IMR-90 (cell line): ENCODE data around the gene DYRK1A. TPM values are rescaled to one million over a fixed set of nuclear protein-coding genes. Genes with fewer than 3 reads are reported as not detected.

Experiments
- ATAC-seq: fragments of 200-7000 bp; cut with Tn5 transposase; 2 replicates; pipeline ENCODE4 v1.9.1; 2020; ENCODE audit warnings: low read depth, mild to moderate bottlenecking, moderate library complexity
- BruUV-seq: library from RNA; stranded (reverse); fragments of 400-500 nt; replicated peaks from 2 replicates; lab custom pipeline; 2021; lab: Mats Ljungman, UMichigan
- CTCF ChIA-PET: fragments of 300-600 bp; formaldehyde crosslinking; extraction: SDS; loops from one replicate; lab custom pipeline; 2021; ENCODE audit warnings: antibody characterized with exemption; lab: Yijun Ruan, JAX
- POLR2A ChIA-PET: fragments of 300-600 bp; sonication (Branson Sonifier 250); formaldehyde crosslinking; loops from one replicate; lab custom pipeline; 2022; ENCODE audit warnings: antibody characterized with exemption; ENCODE audit not compliant: unreplicated experiment; lab: Charles Lee
- DNase-seq: peaks from one replicate; pipeline ENCODE4 v3.0.0; 2013
- H2AFZ ChIP-seq: replicated peaks from 2 replicates; pipeline ENCODE3; 2013; ENCODE audit warnings: low read length, mild to moderate bottlenecking; ENCODE audit not compliant: poor library complexity
- H2AK5ac ChIP-seq: 2 replicates; pipeline ENCODE4 v1.6.1; 2013; ENCODE audit warnings: low read depth, low read length, inconsistent platforms
- H2AK9ac ChIP-seq: replicated peaks from 2 replicates; pipeline ENCODE3; 2013; ENCODE audit warnings: mild to moderate bottlenecking, low read depth, low read length, moderate library complexity; ENCODE audit not compliant: poor library complexity
- H2BK120ac ChIP-seq: 2 replicates; pipeline ENCODE4 v1.6.1; 2013; ENCODE audit warnings: low read depth, low read length, inconsistent platforms
- H2BK15ac ChIP-seq: 3 replicates; pipeline ENCODE4 v1.6.1; 2013; ENCODE audit warnings: low read depth, low read length, inconsistent platforms
- H2BK20ac ChIP-seq: 2 replicates; pipeline ENCODE4 v1.6.1; 2013; ENCODE audit warnings: low read depth, mild to moderate bottlenecking, inconsistent platforms, low read length, moderate library complexity
- H2BK5ac ChIP-seq: 2 replicates; pipeline ENCODE4 v1.6.1; 2013; ENCODE audit warnings: mild to moderate bottlenecking, low read depth, low read length, inconsistent platforms; ENCODE audit not compliant: poor library complexity, severe bottlenecking
- H3K14ac ChIP-seq: replicated peaks from 2 replicates; pipeline ENCODE4 v1.6.1; 2013; ENCODE audit warnings: low read depth, low read length, inconsistent platforms
- H3K18ac ChIP-seq: 2 replicates; pipeline ENCODE4 v1.6.1; 2013; ENCODE audit warnings: low read depth, low read length, control low read depth
- H3K23ac ChIP-seq: 2 replicates; pipeline ENCODE4 v1.6.1; 2013; ENCODE audit warnings: low read depth, low read length, inconsistent platforms
- H3K27ac ChIP-seq: 2 replicates; pipeline ENCODE4 v1.5.1; 2013; ENCODE audit warnings: mild to moderate bottlenecking, control low read depth, low read length; ENCODE audit not compliant: insufficient read depth
- H3K27me3 ChIP-seq: 2 replicates; pipeline ENCODE4 v1.6.1; 2013; ENCODE audit warnings: low read length; ENCODE audit not compliant: control insufficient read depth, insufficient read depth
- H3K36me3 ChIP-seq: 2 replicates; pipeline ENCODE4 v1.6.1; 2013; ENCODE audit warnings: low read length, mixed read lengths; ENCODE audit not compliant: control insufficient read depth, insufficient read depth
- H3K4ac ChIP-seq: 2 replicates; pipeline ENCODE4 v1.6.1; 2013; ENCODE audit warnings: low read depth, low read length, inconsistent platforms
- H3K4me1 ChIP-seq: 2 replicates; pipeline ENCODE4 v1.6.1; 2013; ENCODE audit warnings: low read length, mixed read lengths; ENCODE audit not compliant: control insufficient read depth, insufficient read depth
- H3K4me2 ChIP-seq: 2 replicates; pipeline ENCODE4 v1.6.1; 2013; ENCODE audit warnings: low read depth, mild to moderate bottlenecking, control low read depth, low read length, moderate library complexity
- H3K4me3 ChIP-seq: 2 replicates; pipeline ENCODE4 v1.5.1; 2013; ENCODE audit warnings: low read depth, mild to moderate bottlenecking, control low read depth, low read length, moderate library complexity; ENCODE audit not compliant: insufficient read depth
- H3K56ac ChIP-seq: 2 replicates; pipeline ENCODE4 v1.6.1; 2013; ENCODE audit warnings: low read length, inconsistent platforms; ENCODE audit not compliant: insufficient read depth; ENCODE audit errors: extremely low read depth
- H3K79me1 ChIP-seq, 2 experiments: 2 replicates each; pipeline ENCODE4 v1.6.1; 2013; ENCODE audit warnings: low read length in 2 of 2, inconsistent platforms in 1 of 2, low read depth in 1 of 2
- H3K9ac ChIP-seq: 2 replicates; pipeline ENCODE4 v1.6.1; 2013; ENCODE audit warnings: low read depth, low read length, control low read depth
- H3K9me1 ChIP-seq: 2 replicates; pipeline ENCODE4 v1.6.1; 2013; ENCODE audit warnings: low read length, inconsistent platforms; ENCODE audit not compliant: insufficient read depth
- H3K9me3 ChIP-seq: 2 replicates; pipeline ENCODE4 v1.6.1; 2013; ENCODE audit warnings: low read length; ENCODE audit not compliant: control insufficient read depth, insufficient read depth
- H4K20me1 ChIP-seq: 2 replicates; pipeline ENCODE4 v1.6.1; 2013; ENCODE audit warnings: low read length, inconsistent platforms; ENCODE audit not compliant: insufficient read depth
- H4K5ac ChIP-seq: 2 replicates; pipeline ENCODE4 v1.6.1; 2013; ENCODE audit warnings: mild to moderate bottlenecking, low read depth, low read length, control low read depth
- H4K8ac ChIP-seq, 2 experiments: 2 replicates each; pipeline ENCODE4 v1.6.1; 2013; ENCODE audit warnings: low read depth in 2 of 2, low read length in 2 of 2, control low read depth in 1 of 2, inconsistent platforms in 1 of 2
- H4K91ac ChIP-seq: 2 replicates; pipeline ENCODE4 v1.6.1; 2013; ENCODE audit warnings: low read depth, low read length, inconsistent platforms; ENCODE audit not compliant: insufficient read depth
- BHLHE40 ChIP-seq: fragments of 150-350 bp; IDR thresholded peaks from 2 replicates; pipeline ENCODE4 v1.6.1; 2016; ENCODE audit warnings: mild to moderate bottlenecking, low read depth, low read length
- CEBPB ChIP-seq: IDR thresholded peaks from 2 replicates; pipeline ENCODE4 v1.6.1; 2012; ENCODE audit warnings: low read depth, low read length, improper control_type of control experiment
- CHD1 ChIP-seq: IDR thresholded peaks from 2 replicates; pipeline ENCODE4 v1.6.1; 2012; ENCODE audit warnings: low read depth, low read length, improper control_type of control experiment
- CTCF ChIP-seq: conservative IDR thresholded peaks from 2 replicates; pipeline ENCODE4 v1.5.1; 2012; ENCODE audit warnings: mild to moderate bottlenecking, low read depth, low read length, improper control_type of control experiment
- ELK1 ChIP-seq: fragments of 150-350 bp; IDR thresholded peaks from 2 replicates; pipeline ENCODE4 v1.6.1; 2016; ENCODE audit warnings: low read depth, mild to moderate bottlenecking, low read length, moderate library complexity, borderline replicate concordance
- FOS ChIP-seq: fragments of 150-350 bp; IDR thresholded peaks from 2 replicates; pipeline ENCODE4 v1.6.1; 2016; ENCODE audit warnings: low read depth, low read length
- MAFK ChIP-seq: IDR thresholded peaks from 2 replicates; pipeline ENCODE4 v1.6.1; 2012; ENCODE audit warnings: low read depth, low read length, improper control_type of control experiment
- MAZ ChIP-seq: IDR thresholded peaks from 2 replicates; pipeline ENCODE4 v1.6.1; 2012; ENCODE audit warnings: low read depth, mild to moderate bottlenecking, low read length, improper control_type of control experiment, moderate library complexity, borderline replicate concordance
- MXI1 ChIP-seq: IDR thresholded peaks from 2 replicates; pipeline ENCODE4 v1.6.1; 2012; ENCODE audit warnings: low read depth, mild to moderate bottlenecking, low read length, moderate library complexity, borderline replicate concordance
- NFE2L2 ChIP-seq: fragments of 150-350 bp; IDR thresholded peaks from 2 replicates; pipeline ENCODE4 v1.6.1; 2016; ENCODE audit warnings: low read depth, mild to moderate bottlenecking, low read length
- POLR2A ChIP-seq: IDR thresholded peaks from 2 replicates; pipeline ENCODE4 v1.6.1; 2012; ENCODE audit warnings: mild to moderate bottlenecking, low read depth, low read length
- RAD21 ChIP-seq: IDR thresholded peaks from 2 replicates; pipeline ENCODE4 v1.6.1; 2012; ENCODE audit warnings: low read length, improper control_type of control experiment
- RCOR1 ChIP-seq: IDR thresholded peaks from 2 replicates; pipeline ENCODE4 v1.6.1; 2012; ENCODE audit warnings: mild to moderate bottlenecking, low read length, improper control_type of control experiment; ENCODE audit not compliant: insufficient replicate concordance
- RFX5 ChIP-seq: IDR thresholded peaks from 2 replicates; pipeline ENCODE4 v1.8.0; 2012; ENCODE audit warnings: low read depth, mild to moderate bottlenecking, low read length, moderate library complexity
- SMC3 ChIP-seq: fragments of 150-350 bp; IDR thresholded peaks from 2 replicates; pipeline ENCODE4 v1.6.1; 2016; ENCODE audit warnings: low read depth, mild to moderate bottlenecking, antibody characterized with exemption, low read length, moderate library complexity
- USF2 ChIP-seq: fragments of 150-350 bp; IDR thresholded peaks from 2 replicates; pipeline ENCODE4 v1.6.1; 2017; ENCODE audit warnings: mild to moderate bottlenecking, antibody characterized with exemption, low read length, low read depth
- WGBS, 2 experiments: methylation state at CpG; one replicate each; pipeline versions ENCODE4 v1.1.5 to v1.1.7; 2013; ENCODE audit warnings: missing lambda C conversion rate in 2 of 2; ENCODE audit not compliant: insufficient read length in 1 of 2; ENCODE audit errors: extremely low coverage in 2 of 2; 5-methylcytosine and 5-hydroxymethylcytosine counted together
- dilution Hi-C: fragments of 300-500 bp; cut with HindIII; formaldehyde crosslinking; loops from one replicate; pipeline ENCODE4 v1.14.3; 2018; ENCODE audit warnings: low sequenced_read_pairs; ENCODE audit not compliant: unreplicated experiment
- in situ Hi-C: fragments of 300-500 bp; cut with MboI; formaldehyde crosslinking; loops from 3 replicates; pipeline ENCODE4 v1.14.3; 2019; ENCODE audit warnings: low sequenced_read_pairs, inconsistent platforms, mixed read lengths
- intact Hi-C: fragments of 100-400 bp; cut with micrococcal nuclease; formaldehyde crosslinking; loops from 2 replicates; pipeline ENCODE4 v1.10.0; 2022
- polyA plus RNA-seq, 3 experiments: library from polyadenylated mRNA; depleted of rRNA; stranded (reverse); fragments of >200 nt; gene quantifications; 2 replicates each; pipeline ENCODE4 v1.2.3, GENCODE V29; 2012; ENCODE audit warnings: low replicate concordance in 1 of 3
- total RNA-seq: library from RNA; depleted of rRNA; stranded (reverse); fragments of >200 nt; gene quantifications from 2 replicates; pipeline ENCODE4 v1.2.3, GENCODE V29; 2012

Gene DYRK1A
- total and polyA plus RNA-seq, 2 of the 4 experiments (the other 2 are of a cell fraction) = 18.6 to 50.5 TPM

GRCh38 chr21:37575580-37575979 lies 209.0 kb downstream of the DYRK1A start:
- Histone ChIP-seq H3K36me3 (no peaks in the 10 kb centered on the region), H3K27me3 (peaks cover 8% of the 10 kb centered on the region), H2BK20ac (no peak overlapping the region), H3K23ac (no peak overlapping the region), H4K8ac (no peak overlapping the region), H3K4me2 (no peak overlapping the region), H2BK15ac (no peak overlapping the region), H4K91ac (no peak overlapping the region), H2BK5ac (no peak overlapping the region), H2AK5ac (no peak overlapping the region), H3K4ac (no peak overlapping the region), H3K9me3 (peaks cover 7% of the 10 kb centered on the region), H3K18ac (no peak overlapping the region), H2AFZ (no peak overlapping the region), H3K4me1 (no peaks in the 10 kb centered on the region), H4K5ac (no peak overlapping the region), H3K79me1 (no peaks in the 10 kb centered on the region), H3K9me1 (no peaks in the 10 kb centered on the region), H4K20me1 (no peaks in the 10 kb centered on the region), H3K4me3 (no peak overlapping the region), H2BK120ac (no peak overlapping the region), H3K27ac (no peak overlapping the region), H3K56ac (no peak overlapping the region), H3K14ac (no peak overlapping the region), H3K9ac (no peak overlapping the region), H2AK9ac (no peak overlapping the region)
- no peak for DNase-seq
- no peak; the same call in 1 of the 2 replicates for ATAC-seq
- CTCF ChIA-PET = interaction anchor here (1.6 kb wide), 1 partner anchor 11 kb away, joined by 3 read pairs; no protein-coding TSS in a partner anchor
- 77% methylated on average over 6 of the region's 11 CpGs; no CpG with 5 or more reads in 1 of the 2 experiments for WGBS, 2 experiments
- POLR2A ChIA-PET = no interaction called here
- dilution Hi-C loops (no loop called here), intact Hi-C loops (no loop called here), in situ Hi-C loops (no loop called here)
- no peak for TF ChIP-seq MXI1
- no peak for TF ChIP-seq RCOR1
- no peak for TF ChIP-seq NFE2L2
- no peak for TF ChIP-seq ELK1
- TF ChIP-seq POLR2A = no peak
- no peak for TF ChIP-seq MAFK
- no peak for TF ChIP-seq BHLHE40
- no peak for TF ChIP-seq RFX5
- no peak for TF ChIP-seq CHD1
- TF ChIP-seq MAZ = no peak
- TF ChIP-seq CTCF = no peak
- no peak for TF ChIP-seq SMC3
- TF ChIP-seq USF2 = no peak
- TF ChIP-seq RAD21 = no peak
- TF ChIP-seq CEBPB = no peak
- TF ChIP-seq FOS = no peak
- no TSS peak for BruUV-seq
